Myocyte (in vitro differentiated cells): Measurements from ENCODE around the gene ZMYND15. TPM values are rescaled to one million over a fixed set of nuclear protein-coding genes. Genes with fewer than 3 reads are reported as not detected.

ENCODE experiments used
- DNase-seq: peaks from one replicate; pipeline ENCODE4 v3.0.0-alpha.2; 2012; ENCODE audit warnings: low read depth
- total RNA-seq: library from RNA; depleted of rRNA; stranded (reverse); fragments of >200 nt; gene quantifications from 2 replicates; pipeline ENCODE4 v1.2.3, GENCODE V29; 2014

The ZMYND15 gene
- total RNA-seq, 1 donor from 2014 or later, result 0.05 TPM

DNA sequence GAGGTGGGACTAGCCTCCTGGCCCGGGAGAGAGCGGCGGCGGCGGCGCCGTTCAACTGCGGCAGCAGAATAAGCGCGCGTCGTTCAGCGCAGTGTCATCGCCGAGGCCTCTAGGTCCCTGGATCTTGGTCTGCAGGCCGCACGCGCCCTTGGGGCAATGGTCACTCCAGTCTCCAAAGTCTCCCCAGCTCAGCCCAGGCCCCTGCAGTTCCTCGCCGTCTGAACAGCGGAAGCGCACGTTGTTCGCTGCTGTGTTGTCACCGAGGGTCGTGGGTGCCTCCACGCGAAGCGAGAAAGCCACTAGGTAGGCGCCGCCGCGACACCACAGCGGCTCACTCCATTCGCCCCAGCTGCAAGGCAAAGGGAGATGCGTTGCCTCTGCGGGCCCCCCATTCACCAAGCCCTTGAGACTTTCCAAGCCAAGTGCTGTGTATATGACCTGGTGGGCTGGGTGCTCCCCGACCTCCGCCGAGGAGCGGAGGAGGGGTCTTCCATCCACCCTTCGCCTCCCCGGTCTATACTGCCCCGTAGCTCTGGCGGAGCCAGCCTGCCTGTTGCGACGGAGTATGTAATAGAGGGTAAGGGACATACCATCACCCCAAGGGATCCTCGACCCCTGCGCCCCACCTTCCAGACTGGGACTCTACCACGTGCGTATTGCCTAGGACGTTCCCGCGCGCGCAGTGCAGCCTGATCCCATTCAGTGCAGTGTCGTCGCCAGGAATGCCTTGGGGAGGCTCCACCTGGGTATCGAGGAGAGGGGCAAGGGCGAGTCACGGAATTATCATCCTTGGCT lies 45.9 kb downstream of the ZMYND15 start:
- no peak for DNase-seq

DNA sequence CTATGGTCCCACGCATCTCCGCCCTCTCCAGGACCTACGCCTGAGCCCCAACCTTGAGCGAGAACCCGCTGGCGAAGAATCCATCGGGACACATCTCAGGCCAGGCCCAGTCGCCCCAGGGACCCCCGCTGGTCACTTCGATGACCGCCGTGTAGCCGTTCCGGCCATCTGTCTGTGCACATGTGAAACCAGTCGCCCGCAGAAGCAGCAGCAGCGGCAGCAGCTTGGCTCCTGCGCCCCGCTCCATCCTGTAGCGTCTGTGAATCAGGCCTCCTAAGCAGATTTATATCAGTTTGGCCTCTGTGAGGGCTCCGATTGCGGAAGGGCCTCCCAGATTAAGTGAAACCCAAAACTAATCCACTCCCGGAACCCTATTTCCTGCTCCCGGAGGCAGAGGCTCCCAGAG lies 46.5 kb downstream of the ZMYND15 start, which contains the start of gene VMO1:
VMO1 (minus strand) TSS at position 259 of the 406 bp plus-strand sequence; CDS start at position 247, 12 bp downstream.
- DNase-seq, result peak; percentile 19

DNA sequence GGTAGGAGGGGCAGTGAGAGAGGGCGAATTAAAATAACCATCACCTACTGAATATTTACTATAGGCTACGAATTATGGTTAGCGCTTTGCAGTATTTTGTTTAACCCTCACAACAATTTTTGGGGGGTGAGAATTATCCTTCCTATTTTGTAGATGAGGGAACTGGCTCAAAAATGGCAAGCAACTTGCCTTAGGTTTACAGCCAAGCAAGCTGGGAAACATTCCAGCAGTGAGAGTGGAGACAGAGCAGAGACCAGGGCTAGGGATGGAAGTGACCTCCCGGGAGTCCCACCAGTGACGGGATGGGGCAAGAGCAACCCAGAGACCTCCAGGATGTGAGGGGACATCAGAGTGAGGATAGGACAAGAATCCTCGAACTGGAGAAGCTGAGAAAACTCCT lies 46.9 kb downstream of the ZMYND15 start:
- DNase-seq, result no peak

DNA sequence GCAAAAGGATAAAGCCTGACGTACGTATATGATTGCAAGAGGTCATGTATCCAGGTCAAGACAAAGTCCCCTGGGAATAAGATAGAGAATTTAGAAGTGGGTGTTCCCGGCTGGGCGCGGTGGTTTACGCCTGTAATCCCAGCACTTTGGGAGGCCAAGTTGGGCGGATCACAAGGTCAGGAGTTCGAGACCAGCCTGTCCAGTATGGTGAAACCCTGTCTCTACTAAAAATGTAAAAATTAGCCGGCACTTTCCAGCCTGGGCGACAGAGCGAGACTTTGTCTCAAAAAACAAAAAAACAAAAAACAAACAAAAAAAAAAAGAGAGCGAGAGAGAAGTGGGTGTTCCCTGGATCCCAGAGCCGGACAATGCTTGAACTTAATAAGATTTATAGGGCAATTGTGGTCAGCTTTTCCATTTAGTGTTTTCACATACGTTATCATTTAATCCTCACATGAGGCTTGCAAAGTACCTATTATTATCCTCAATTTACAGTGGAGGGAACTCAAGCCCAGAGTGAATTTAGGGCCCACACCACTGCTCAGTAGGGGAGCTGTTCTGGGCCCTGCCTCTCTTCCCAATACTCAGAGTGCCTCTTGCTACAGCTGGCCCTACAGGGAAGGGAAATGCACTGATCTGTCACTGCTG lies 48.6 kb downstream of the ZMYND15 start:
- no peak for DNase-seq

DNA sequence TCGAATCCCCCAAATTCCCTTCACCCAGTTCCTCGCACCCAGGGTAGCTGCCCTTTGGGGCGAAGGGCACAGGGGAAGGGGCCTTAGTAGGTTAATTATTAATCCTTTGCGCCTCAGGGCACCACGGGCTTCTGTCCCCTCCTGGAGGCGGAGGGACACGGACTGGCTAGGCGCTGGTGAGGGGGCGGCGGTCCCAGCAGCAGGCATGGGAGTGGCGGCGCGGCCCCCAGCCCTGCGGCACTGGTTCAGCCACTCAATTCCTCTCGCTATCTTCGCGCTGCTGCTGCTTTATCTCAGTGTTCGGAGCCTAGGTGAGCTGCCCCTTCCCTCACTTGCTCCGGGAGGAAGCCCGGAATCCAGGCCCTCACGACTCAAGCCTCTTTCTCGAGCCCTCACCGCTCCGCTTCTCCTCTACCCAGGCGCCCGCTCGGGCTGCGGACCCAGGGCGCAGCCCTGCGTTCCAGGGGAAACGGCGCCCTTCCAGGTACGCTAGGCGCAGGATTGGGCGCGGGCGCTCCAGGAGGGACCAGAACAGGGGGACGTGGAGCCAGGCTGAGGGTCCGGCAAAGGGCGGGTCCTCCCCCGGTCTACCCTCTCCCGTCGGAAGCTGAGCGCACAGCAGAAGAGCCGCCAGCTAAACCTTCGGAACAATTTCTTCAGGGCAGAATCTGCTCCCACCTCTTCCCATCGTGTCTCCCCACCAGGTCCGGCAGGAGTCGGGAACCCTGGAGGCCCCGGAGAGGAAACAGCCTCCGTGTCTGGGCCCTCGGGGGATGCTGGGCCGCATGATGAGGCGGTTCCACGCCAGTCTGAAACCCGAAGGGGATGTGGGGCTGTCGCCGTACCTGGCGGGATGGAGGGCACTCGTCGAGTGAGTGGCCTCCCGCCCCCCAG lies 49.4 kb downstream of the ZMYND15 start, which contains the start of gene GLTPD2:
GLTPD2 (plus strand) TSS at position 158 of the 894 bp plus-strand sequence; CDS start at position 206, 48 bp downstream.
- DNase-seq, result no peak

DNA sequence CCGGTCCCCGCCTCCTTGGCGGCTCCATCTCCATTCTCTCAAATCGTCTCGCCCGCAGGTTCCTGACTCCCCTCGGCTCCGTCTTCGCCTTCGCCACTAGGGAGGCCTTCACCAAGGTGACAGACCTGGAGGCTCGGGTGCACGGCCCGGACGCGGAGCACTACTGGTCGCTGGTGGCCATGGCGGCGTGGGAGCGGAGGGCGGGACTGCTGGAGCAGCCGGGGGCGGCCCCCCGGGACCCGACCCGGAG lies 50.0 kb downstream of the ZMYND15 start:
- DNase-seq, result no peak

DNA sequence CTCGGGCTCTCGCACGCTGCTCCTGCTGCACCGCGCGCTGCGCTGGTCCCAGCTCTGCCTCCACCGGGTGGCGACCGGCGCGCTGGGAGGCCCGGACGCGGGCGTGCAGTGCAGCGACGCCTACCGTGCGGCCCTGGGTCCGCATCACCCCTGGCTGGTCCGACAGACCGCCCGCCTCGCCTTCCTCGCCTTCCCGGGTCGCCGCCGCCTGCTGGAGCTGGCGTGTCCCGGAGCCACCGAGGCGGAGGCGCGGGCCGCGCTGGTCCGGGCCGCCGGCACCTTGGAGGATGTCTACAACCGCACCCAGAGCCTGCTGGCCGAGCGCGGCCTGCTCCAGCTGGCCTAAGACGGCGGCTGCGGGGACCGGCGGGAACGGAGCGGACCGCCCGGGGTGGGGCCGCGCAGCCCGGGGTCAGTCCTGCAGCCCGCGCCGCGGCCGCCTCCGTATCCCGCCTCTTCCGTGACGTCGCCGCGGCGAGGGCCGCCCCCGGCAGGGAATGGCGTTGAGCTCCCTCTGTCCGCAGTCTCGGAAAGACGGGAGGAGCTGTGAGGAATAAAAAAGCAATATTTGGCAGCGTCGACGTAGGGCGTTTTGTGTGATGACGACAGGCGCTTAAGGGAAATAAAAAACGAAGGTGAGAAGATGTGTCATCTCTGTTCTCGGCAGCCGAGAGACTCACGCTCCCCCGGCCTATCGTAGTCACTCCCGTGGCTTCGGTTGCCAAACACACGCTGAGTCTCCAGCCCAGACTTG lies 50.5 kb downstream of the ZMYND15 start:
- DNase-seq, result peak; percentile 85

DNA sequence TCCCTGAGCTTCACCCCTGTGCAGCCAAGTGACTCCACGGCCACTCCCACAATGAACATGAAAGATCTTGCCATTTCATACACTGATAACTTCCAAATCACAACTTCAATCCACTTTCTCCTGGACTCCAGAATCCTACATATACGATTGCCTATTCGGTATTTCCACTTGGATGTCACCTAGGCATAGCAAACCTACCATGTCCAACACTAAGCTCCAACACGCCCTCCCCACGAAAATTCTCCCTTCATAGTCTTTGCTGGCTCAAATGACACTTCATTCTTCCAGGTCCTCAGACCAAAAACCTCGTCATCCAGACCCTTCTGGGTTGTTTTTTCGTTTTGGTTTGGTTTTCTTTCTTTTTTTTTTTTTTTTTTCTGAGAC lies 51.1 kb downstream of the ZMYND15 start:
- no peak for DNase-seq

DNA sequence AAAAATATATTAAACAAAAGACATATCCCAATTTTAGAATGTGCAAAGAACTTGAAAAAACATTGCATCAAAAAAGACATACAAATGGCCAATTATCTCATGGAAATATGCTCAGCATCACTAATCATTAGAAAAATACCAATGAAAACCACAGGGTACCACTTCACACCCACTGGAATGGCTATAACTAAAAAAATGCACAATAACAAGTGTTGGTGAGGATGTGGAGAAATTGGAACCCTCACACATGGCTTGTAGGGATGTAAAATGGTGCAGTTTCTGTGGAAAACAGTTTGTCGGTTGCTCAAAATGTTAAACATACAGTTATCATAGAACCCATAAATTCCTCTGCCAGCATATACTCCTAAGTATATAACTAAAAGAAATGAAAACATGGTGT lies 55.5 kb downstream of the ZMYND15 start:
- no peak for DNase-seq

Other genes starting within 250 kb of the ZMYND15 start
- gene SPNS2, start 241.0 kb upstream of the ZMYND15 start, total RNA-seq, result 0.47 and 0.56 TPM in 2 replicates
- gene MYBBP1A, start 184.4 kb upstream of the ZMYND15 start, total RNA-seq, result 50.0 and 51.4 TPM in 2 replicates
- gene GGT6, start 179.3 kb upstream of the ZMYND15 start, total RNA-seq, result not detected in 2 replicates
- gene SMTNL2, start 155.3 kb upstream of the ZMYND15 start, total RNA-seq, result 0.08 and 0.10 TPM in 2 replicates
- not detected in 2 replicates for gene ALOX15, start 98.2 kb upstream of the ZMYND15 start, total RNA-seq
- 31.3 and 52.0 TPM in 2 replicates for gene PELP1, start 35.7 kb upstream of the ZMYND15 start, total RNA-seq
- gene ARRB2, start 29.2 kb upstream of the ZMYND15 start, total RNA-seq, result 7.8 and 10.8 TPM in 2 replicates
- 31.0 and 32.7 TPM in 2 replicates for gene MED11, start 8.4 kb upstream of the ZMYND15 start, total RNA-seq
- 0.57 and 1.1 TPM in 2 replicates for gene CXCL16, start 95 bp downstream of the ZMYND15 start, total RNA-seq
- gene TM4SF5, start 32.1 kb downstream of the ZMYND15 start, total RNA-seq, result not detected in 2 replicates
- 0.73 TPM in 1 of 2 replicates, not detected in the other for gene VMO1, start 46.5 kb downstream of the ZMYND15 start, total RNA-seq
- not detected in 2 replicates for gene GLTPD2, start 49.1 kb downstream of the ZMYND15 start, total RNA-seq
- gene PSMB6, start 56.3 kb downstream of the ZMYND15 start, total RNA-seq, result 185 and 231 TPM in 2 replicates
- 6.7 and 9.8 TPM in 2 replicates for gene PLD2, start 67.3 kb downstream of the ZMYND15 start, total RNA-seq
- 17.6 and 18.1 TPM in 2 replicates for gene MINK1, start 93.5 kb downstream of the ZMYND15 start, total RNA-seq
- 0.42 and 0.94 TPM in 2 replicates for gene C17orf107, start 159.7 kb downstream of the ZMYND15 start, total RNA-seq
- gene CHRNE, start 163.3 kb downstream of the ZMYND15 start, total RNA-seq, result not detected in 2 replicates
- gene GP1BA, start 192.4 kb downstream of the ZMYND15 start, total RNA-seq, result not detected in 2 replicates
- gene SLC25A11, start 200.2 kb downstream of the ZMYND15 start, total RNA-seq, result 87.4 and 100 TPM in 2 replicates
- gene RNF167, start 200.4 kb downstream of the ZMYND15 start, total RNA-seq, result 40.1 and 53.3 TPM in 2 replicates
- 1,067 and 1,213 TPM in 2 replicates for gene PFN1, start 208.7 kb downstream of the ZMYND15 start, total RNA-seq
- gene ENO3, start 211.3 kb downstream of the ZMYND15 start, total RNA-seq, result 833 and 1,073 TPM in 2 replicates
- gene SPAG7, start 228.0 kb downstream of the ZMYND15 start, total RNA-seq, result 114 and 133 TPM in 2 replicates
- gene CAMTA2, start 247.8 kb downstream of the ZMYND15 start, total RNA-seq, result 13.7 and 23.8 TPM in 2 replicates